DND-41 (cell line): ENCODE data around the gene TRIM45.
A peak's percentile ranks its signal among the peaks of the same experiment; 100 is the strongest.

Experiments
- ATAC-seq: fragments of 200-7000 bp; cut with Tn5 transposase; 3 replicates; pipeline ENCODE4 v1.9.1; 2021; ENCODE audit warnings: low read depth; ENCODE audit not compliant: insufficient read depth
- DNase-seq: peaks from one replicate; pipeline ENCODE4 v3.0.0-alpha.2; 2020
- H2AFZ ChIP-seq: 2 replicates; pipeline ENCODE4 v1.6.0; 2012; ENCODE audit warnings: low read depth, low read length
- H3K27ac ChIP-seq: 2 replicates; pipeline ENCODE4 v1.5.1; 2012; ENCODE audit warnings: low read length, inconsistent platforms
- H3K27me3 ChIP-seq: fragments of 200-600 bp; sonication (generic); 2 replicates; pipeline ENCODE4 v1.6.0; 2012; ENCODE audit warnings: low read length, mild to moderate bottlenecking, inconsistent platforms; ENCODE audit not compliant: insufficient read depth, poor library complexity
- H3K36me3 ChIP-seq: 2 replicates; pipeline ENCODE4 v1.5.1; 2012; ENCODE audit warnings: low read length, inconsistent platforms; ENCODE audit not compliant: insufficient read depth
- H3K4me1 ChIP-seq: 2 replicates; pipeline ENCODE4 v1.5.1; 2012; ENCODE audit warnings: mild to moderate bottlenecking, low read length; ENCODE audit not compliant: insufficient read depth
- H3K4me2 ChIP-seq: 2 replicates; pipeline ENCODE4 v1.6.0; 2012; ENCODE audit warnings: mild to moderate bottlenecking, moderate library complexity, low read length, inconsistent platforms; ENCODE audit not compliant: insufficient read depth
- H3K4me3 ChIP-seq, 2 experiments: fragments of 200-600 bp in 1 of 2; shearing (Covaris generic) in 1 of 2; 2 replicates each; pipeline ENCODE4 v1.5.1; 2012 to 2016; ENCODE audit warnings: inconsistent platforms in 2 of 2, low read length in 2 of 2, mild to moderate bottlenecking in 2 of 2, low read depth in 1 of 2, moderate library complexity in 1 of 2
- H3K79me2 ChIP-seq: 2 replicates; pipeline ENCODE4 v1.6.0; 2012; ENCODE audit warnings: low read length, inconsistent platforms; ENCODE audit not compliant: insufficient read depth
- H3K9ac ChIP-seq: 2 replicates; pipeline ENCODE4 v1.6.0; 2012; ENCODE audit warnings: low read depth, mild to moderate bottlenecking, inconsistent platforms, low read length, moderate library complexity
- H3K9me3 ChIP-seq: 2 replicates; pipeline ENCODE4 v1.5.1; 2012; ENCODE audit warnings: low read length, moderate library complexity, mild to moderate bottlenecking, inconsistent platforms; ENCODE audit not compliant: insufficient read depth, severe bottlenecking
- H4K20me1 ChIP-seq: 2 replicates; pipeline ENCODE4 v1.6.0; 2012; ENCODE audit warnings: low read length; ENCODE audit not compliant: insufficient read depth
- CTCF ChIP-seq: IDR thresholded peaks from 2 replicates; pipeline ENCODE4 v1.5.1; 2012; ENCODE audit warnings: borderline replicate concordance, low read length, moderate library complexity, mild to moderate bottlenecking; ENCODE audit not compliant: poor library complexity, severe bottlenecking; ENCODE audit errors: extremely low read depth
- EZH2 ChIP-seq: IDR thresholded peaks from 3 replicates; pipeline ENCODE4 v1.6.1; 2012; ENCODE audit warnings: borderline replicate concordance, low read depth, mild to moderate bottlenecking, moderate library complexity, low read length, inconsistent platforms; ENCODE audit not compliant: severe bottlenecking

TRIM45 gene

DNA sequence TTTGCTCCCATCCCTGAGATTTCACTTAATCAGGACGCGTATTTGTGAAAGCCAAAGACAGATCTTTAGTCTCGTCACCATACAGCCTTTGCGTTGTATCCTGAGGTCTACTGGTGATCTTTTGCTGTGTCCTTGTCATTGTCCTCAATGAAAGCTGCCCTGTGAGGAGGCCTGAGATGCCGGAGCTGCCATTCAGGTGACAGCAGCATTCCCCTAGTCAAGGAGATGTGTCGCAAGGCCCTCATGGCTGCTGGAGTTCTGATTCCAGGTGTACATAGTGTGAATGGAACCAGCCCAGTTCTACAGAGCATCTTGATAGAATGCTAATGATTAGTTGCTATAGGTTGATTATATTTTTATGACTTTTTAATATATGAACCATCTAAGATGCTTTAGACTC is 37.3 kb downstream of the TRIM45 start:
- Histone ChIP-seq H3K27ac (no peak overlapping the region), H3K4me1 (no peaks in the 10 kb centered on the region)

DNA sequence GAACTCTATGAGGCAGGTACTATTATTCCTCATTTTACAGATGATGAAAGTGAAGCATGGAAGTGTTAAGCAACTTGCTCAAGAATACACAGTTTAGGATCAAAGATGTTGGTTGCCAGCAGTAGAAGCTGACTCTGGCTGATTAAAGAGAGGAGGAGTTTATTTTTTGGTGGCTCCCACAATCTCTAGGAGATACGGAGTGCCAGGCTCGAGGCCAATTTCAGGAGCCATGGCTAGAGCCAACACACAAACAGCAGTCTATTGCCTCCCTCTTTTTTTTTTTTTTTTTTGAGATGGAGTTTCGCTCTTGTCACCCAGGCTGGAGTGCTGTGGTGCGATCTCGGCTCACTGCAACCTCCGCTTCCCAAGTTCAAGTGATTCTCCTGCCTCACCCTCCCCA is 41.8 kb downstream of the TRIM45 start:
- H3K4me2 ChIP-seq: no peak overlapping the region
- H3K9ac ChIP-seq: no peak overlapping the region
- no peak overlapping the region for H2AFZ ChIP-seq
- H3K4me1 ChIP-seq: no peaks in the 10 kb centered on the region
- H3K36me3 ChIP-seq: peaks cover 96% of the 10 kb centered on the region
- no peaks in the 10 kb centered on the region for H3K9me3 ChIP-seq
- TF ChIP-seq EZH2 (no peak), CTCF (no peak)
- no peak for DNase-seq
- no peak for ATAC-seq
- no peaks in the 10 kb centered on the region for H3K27me3 ChIP-seq
- H3K4me3 ChIP-seq: no peak overlapping the region
- no peak overlapping the region for H3K27ac ChIP-seq
- no peaks in the 10 kb centered on the region for H3K79me2 ChIP-seq
- no peaks in the 10 kb centered on the region for H4K20me1 ChIP-seq

More for the DNA sequence above, 37.3 kb downstream of the TRIM45 start:
- no peak overlapping the region for H3K9ac ChIP-seq
- peaks cover 88% of the 10 kb centered on the region for H3K36me3 ChIP-seq
- no peak overlapping the region for H2AFZ ChIP-seq
- no peak for DNase-seq
- ATAC-seq: 0 out of 3 replicates have a peak, but pooled peaks have one; percentile 23
- no peak for TF ChIP-seq CTCF
- TF ChIP-seq EZH2: no peak
- no peak overlapping the region for H3K4me2 ChIP-seq
- no peak overlapping the region for H3K4me3 ChIP-seq
- H3K27me3 ChIP-seq: no peaks in the 10 kb centered on the region
- H3K9me3 ChIP-seq: no peaks in the 10 kb centered on the region
- H3K79me2 ChIP-seq: no peaks in the 10 kb centered on the region
- no peaks in the 10 kb centered on the region for H4K20me1 ChIP-seq

GRCh38 chr1:117077267-117077666 is 44.3 kb downstream of the TRIM45 start:
- Histone ChIP-seq H3K27me3 (no peaks in the 10 kb centered on the region), H3K27ac (no peak overlapping the region), H3K9ac (no peak overlapping the region), H2AFZ (no peak overlapping the region), H3K9me3 (no peaks in the 10 kb centered on the region), H3K36me3 (peaks cover 97% of the 10 kb centered on the region), H3K4me3 (no peak overlapping the region), H4K20me1 (no peaks in the 10 kb centered on the region), H3K4me2 (no peak overlapping the region), H3K4me1 (no peaks in the 10 kb centered on the region), H3K79me2 (peaks cover 6% of the 10 kb centered on the region; the same call in 1 of the 2 replicates)
- TF ChIP-seq CTCF (no peak), EZH2 (no peak)
- ATAC-seq (no peak), DNase-seq (no peak)

DNA sequence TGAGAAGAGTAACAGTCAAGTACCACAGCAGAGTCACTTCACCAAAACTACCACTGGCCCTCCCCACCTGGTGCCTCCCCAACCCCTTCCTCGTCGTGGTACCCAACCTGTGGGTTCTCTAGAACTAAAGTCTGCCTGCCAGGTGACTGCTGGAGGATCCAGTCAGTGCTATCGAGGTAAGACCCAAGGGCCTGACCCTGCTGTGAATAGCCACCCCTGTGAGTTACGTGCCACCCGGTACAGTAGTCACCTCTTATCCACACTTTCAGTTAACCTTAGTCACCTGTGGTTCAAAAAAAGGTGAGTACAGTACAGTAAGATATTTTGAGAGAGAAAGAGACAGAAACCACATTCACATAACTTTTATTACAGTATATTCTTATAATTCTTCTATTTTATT is 44.9 kb downstream of the TRIM45 start:
- Histone ChIP-seq H2AFZ (no peak overlapping the region), H3K27ac (no peak overlapping the region), H3K36me3 (peaks cover 96% of the 10 kb centered on the region), H3K79me2 (peaks cover 12% of the 10 kb centered on the region), H3K4me2 (no peak overlapping the region), H3K4me1 (no peaks in the 10 kb centered on the region), H3K9ac (no peak overlapping the region), H3K4me3 (no peak overlapping the region), H3K9me3 (no peaks in the 10 kb centered on the region), H4K20me1 (no peaks in the 10 kb centered on the region; the same call in 1 of the 2 replicates), H3K27me3 (no peaks in the 10 kb centered on the region)
- no peak for DNase-seq
- TF ChIP-seq CTCF (no peak), EZH2 (no peak)
- ATAC-seq: no peak
